ENCODE data around the gene DIPK1C. TPM values are rescaled to one million over a fixed set of nuclear protein-coding genes. Genes with fewer than 3 reads are reported as not detected.

Gene DIPK1C
- polyA plus RNA-seq, 1 donor (not counting 4 experiments of a cell fraction or from before 2014, with no cell fraction given): not detected

DNA sequence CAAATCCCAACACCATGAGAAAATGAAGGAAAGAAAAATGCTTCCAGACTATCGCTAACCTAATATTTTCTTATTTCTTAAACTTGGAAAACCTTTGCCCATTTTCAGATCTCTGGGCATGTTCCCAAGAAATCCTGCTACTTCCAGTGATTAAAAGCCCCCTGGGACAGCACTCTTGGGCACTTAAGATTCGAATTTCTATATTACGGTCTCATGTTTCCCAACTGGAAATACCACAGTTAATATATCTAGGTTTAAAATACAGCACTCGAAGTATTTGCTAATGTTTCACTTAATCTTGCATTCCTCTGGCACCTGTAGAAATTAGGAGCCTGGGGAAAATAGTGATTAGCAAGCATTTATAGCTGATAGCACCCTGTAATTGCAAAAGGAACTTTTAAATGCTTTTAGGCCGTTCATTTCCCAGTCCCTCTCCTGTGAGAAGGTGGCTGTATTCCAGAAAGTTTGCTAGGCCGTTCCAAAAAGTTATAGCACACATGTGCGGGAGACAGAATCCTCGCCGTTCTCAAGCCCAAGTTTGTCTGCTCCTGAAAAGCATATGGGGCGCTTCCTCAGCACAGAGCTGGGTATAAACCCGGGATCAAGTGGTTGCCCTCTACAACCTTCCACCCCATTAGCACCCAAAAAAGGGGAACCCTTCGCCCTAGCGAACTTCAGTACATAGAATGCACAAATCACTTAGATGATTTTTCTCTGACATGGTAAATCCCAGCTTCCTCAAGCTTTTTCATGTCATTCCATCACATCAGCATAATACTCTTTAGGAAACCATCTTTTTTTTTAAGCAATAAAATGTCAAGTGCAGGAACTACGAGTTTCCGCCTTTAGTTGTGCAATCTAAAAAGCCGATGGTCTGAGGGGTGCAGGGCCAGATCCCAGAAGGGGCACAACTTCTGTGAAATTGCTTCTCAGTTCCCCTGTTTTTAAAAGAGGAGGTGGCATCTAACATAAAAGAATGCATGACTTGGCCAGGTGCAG lies 60.6 kb downstream of the DIPK1C start:
- Histone ChIP-seq H3K27me3 (ENCODE audit: control insufficient read depth, extremely low read depth, insufficient read depth, low read length) (no peaks in the 10 kb centered on the region), H3K9ac (ENCODE audit: control insufficient read depth, extremely low read depth, insufficient read depth, low read length) (no peak overlapping the region), H3K4me2 (ENCODE audit: control insufficient read depth, extremely low read depth, insufficient read depth, low read depth, low read length) (no peak overlapping the region), H3K9me3 (ENCODE audit: control insufficient read depth, low read depth, low read length) (no peaks in the 10 kb centered on the region), H3K4me1 (ENCODE audit: control insufficient read depth, extremely low read depth, insufficient read depth, low read length) (no peaks in the 10 kb centered on the region), H3K27ac (ENCODE audit: control insufficient read depth, insufficient read depth, low read length) (no peak overlapping the region), H2AFZ (ENCODE audit: control insufficient read depth, low read length) (no peak overlapping the region), H3K9me1 (ENCODE audit: control insufficient read depth, extremely low read depth, insufficient read depth, low read length) (no peaks in the 10 kb centered on the region), H4K20me1 (ENCODE audit: control insufficient read depth, extremely low read depth, insufficient read depth, low read length) (no peaks in the 10 kb centered on the region), H3K4me3 (ENCODE audit: control insufficient read depth in 2 of 3, extremely low read depth in 1 of 3, insufficient read depth in 2 of 3, low read depth in 1 of 3, low read length in 3 of 3) (no peak overlapping the region), H3K79me2 (ENCODE audit: control insufficient read depth, insufficient read depth, low read length) (no peaks in the 10 kb centered on the region), H3K36me3 (ENCODE audit: control insufficient read depth in 2 of 2, extremely low read depth in 1 of 2, insufficient read depth in 2 of 2, low read length in 2 of 2) (no peaks in the 10 kb centered on the region)
- TF ChIP-seq, protein P1, sequence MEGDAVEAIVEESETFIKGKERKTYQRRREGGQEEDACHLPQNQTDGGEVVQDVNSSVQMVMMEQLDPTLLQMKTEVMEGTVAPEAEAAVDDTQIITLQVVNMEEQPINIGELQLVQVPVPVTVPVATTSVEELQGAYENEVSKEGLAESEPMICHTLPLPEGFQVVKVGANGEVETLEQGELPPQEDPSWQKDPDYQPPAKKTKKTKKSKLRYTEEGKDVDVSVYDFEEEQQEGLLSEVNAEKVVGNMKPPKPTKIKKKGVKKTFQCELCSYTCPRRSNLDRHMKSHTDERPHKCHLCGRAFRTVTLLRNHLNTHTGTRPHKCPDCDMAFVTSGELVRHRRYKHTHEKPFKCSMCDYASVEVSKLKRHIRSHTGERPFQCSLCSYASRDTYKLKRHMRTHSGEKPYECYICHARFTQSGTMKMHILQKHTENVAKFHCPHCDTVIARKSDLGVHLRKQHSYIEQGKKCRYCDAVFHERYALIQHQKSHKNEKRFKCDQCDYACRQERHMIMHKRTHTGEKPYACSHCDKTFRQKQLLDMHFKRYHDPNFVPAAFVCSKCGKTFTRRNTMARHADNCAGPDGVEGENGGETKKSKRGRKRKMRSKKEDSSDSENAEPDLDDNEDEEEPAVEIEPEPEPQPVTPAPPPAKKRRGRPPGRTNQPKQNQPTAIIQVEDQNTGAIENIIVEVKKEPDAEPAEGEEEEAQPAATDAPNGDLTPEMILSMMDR (optimal IDR thresholded peaks at IDR 0.05 in 1 of 3, IDR thresholded peaks at IDR 0.05 in 1 of 3, conservative IDR thresholded peaks at IDR 0.05 in 1 of 3; ENCODE audit: extremely low read depth in 1 of 3, insufficient read depth in 2 of 3, low read length in 3 of 3): no peak
- no peak for TF ChIP-seq EZH2 (IDR thresholded peaks at IDR 0.05; ENCODE audit: low read length)
- no peak for FAIRE-seq
- dilution Hi-C loops (cut with MboI; ENCODE audit: extremely low pct_ligation_motif_present, low sequenced_read_pairs): no loop called here
- no peak for DNase-seq (ENCODE audit: low read depth, low spot score)

DNA sequence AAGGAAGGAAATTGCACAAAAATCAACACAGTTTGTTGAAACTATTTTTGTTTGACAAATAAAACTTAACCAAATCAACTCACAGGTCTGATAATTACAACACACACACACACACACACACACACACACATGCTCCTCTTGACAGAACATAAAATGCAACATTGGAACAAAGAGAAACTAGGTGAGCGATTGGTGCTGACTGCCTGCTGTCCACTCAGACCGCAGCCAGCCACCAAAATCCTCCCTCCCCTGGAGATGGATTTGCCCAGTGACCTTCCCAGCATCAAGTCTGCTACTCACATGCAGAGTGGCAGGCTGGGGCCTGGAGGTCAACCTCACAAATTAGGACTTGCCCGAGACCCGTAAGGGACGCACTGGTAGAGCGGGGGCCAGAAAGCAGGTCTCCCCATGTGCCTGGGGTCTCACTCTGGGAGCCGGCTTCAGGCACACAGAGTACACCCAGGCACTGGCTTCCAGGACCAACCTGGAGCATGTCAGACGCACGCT lies 61.4 kb downstream of the DIPK1C start:
- Histone ChIP-seq H3K9ac (ENCODE audit: control insufficient read depth, extremely low read depth, insufficient read depth, low read length) (no peak overlapping the region), H3K4me1 (ENCODE audit: control insufficient read depth, extremely low read depth, insufficient read depth, low read length) (no peaks in the 10 kb centered on the region), H3K4me2 (ENCODE audit: control insufficient read depth, extremely low read depth, insufficient read depth, low read depth, low read length) (no peak overlapping the region), H3K4me3 (ENCODE audit: control insufficient read depth in 2 of 3, extremely low read depth in 1 of 3, insufficient read depth in 2 of 3, low read depth in 1 of 3, low read length in 3 of 3) (no peak overlapping the region), H3K9me3 (ENCODE audit: control insufficient read depth, low read depth, low read length) (no peaks in the 10 kb centered on the region), H4K20me1 (ENCODE audit: control insufficient read depth, extremely low read depth, insufficient read depth, low read length) (no peaks in the 10 kb centered on the region), H3K79me2 (ENCODE audit: control insufficient read depth, insufficient read depth, low read length) (no peaks in the 10 kb centered on the region), H3K9me1 (ENCODE audit: control insufficient read depth, extremely low read depth, insufficient read depth, low read length) (no peaks in the 10 kb centered on the region), H3K27ac (ENCODE audit: control insufficient read depth, insufficient read depth, low read length) (no peak overlapping the region), H3K36me3 (ENCODE audit: control insufficient read depth in 2 of 2, extremely low read depth in 1 of 2, insufficient read depth in 2 of 2, low read length in 2 of 2) (no peaks in the 10 kb centered on the region), H3K27me3 (ENCODE audit: control insufficient read depth, extremely low read depth, insufficient read depth, low read length) (no peaks in the 10 kb centered on the region), H2AFZ (ENCODE audit: control insufficient read depth, low read length) (no peak overlapping the region)
- TF ChIP-seq EZH2 (IDR thresholded peaks at IDR 0.05; ENCODE audit: low read length): no peak
- TF ChIP-seq, protein P1 (optimal IDR thresholded peaks at IDR 0.05 in 1 of 3, IDR thresholded peaks at IDR 0.05 in 1 of 3, conservative IDR thresholded peaks at IDR 0.05 in 1 of 3; ENCODE audit: extremely low read depth in 1 of 3, insufficient read depth in 2 of 3, low read length in 3 of 3): no peak
- FAIRE-seq (no peak), DNase-seq (ENCODE audit: low read depth, low spot score) (no peak)
- dilution Hi-C loops (cut with MboI; ENCODE audit: extremely low pct_ligation_motif_present, low sequenced_read_pairs): no loop called here

Data from keratinocyte (primary cell).